Upper lobe of left lung (tissue), 6 donors: ENCODE measurements around the gene AFAP1. TPM values are rescaled to one million over a fixed set of nuclear protein-coding genes. Genes with fewer than 3 reads are reported as not detected.
A peak's percentile ranks its signal among the peaks of the same experiment; 100 is the strongest.

Experiments used
- ATAC-seq, 2 donors: fragments of 200-7000 bp; cut with Tn5 transposase; one replicate each; pipeline ENCODE4 v1.9.1; 2022; ENCODE audit warnings: mild to moderate bottlenecking in 2 of 2, moderate library complexity in 2 of 2; ENCODE audit not compliant: low FRiP score in 2 of 2
- DNase-seq, 2 donors: peaks; one replicate each; pipeline ENCODE4 v3.0.0-alpha.2; 2019 to 2020
- H3K27ac ChIP-seq, 4 donors: fragments of 200-600 bp; sonication (generic); one replicate each; pipeline ENCODE4 v1.5.1; 2016 to 2019
- H3K27me3 ChIP-seq, 4 donors: fragments of 200-600 bp; sonication (generic); one replicate each; pipeline ENCODE4 v1.5.1; 2017 to 2019
- H3K36me3 ChIP-seq, 4 donors: fragments of 200-600 bp; sonication (generic); one replicate each; pipeline ENCODE4 v1.5.1; 2016 to 2019
- H3K4me1 ChIP-seq, 4 donors: fragments of 200-600 bp; sonication (generic); one replicate each; pipeline ENCODE4 v1.5.1; 2018 to 2019
- H3K4me3 ChIP-seq, 4 donors: fragments of 200-600 bp; sonication (generic); one replicate each; pipeline ENCODE4 v1.5.1; 2017 to 2019; ENCODE audit warnings: mild to moderate bottlenecking in 2 of 4, moderate library complexity in 1 of 4
- H3K9me3 ChIP-seq, 4 donors: fragments of 200-600 bp; sonication (generic); one replicate each; pipeline ENCODE4 v1.5.1; 2018 to 2019
- EP300 ChIP-seq, 4 donors: sonication (generic); formaldehyde crosslinking; IDR thresholded peaks; one replicate each; pipeline ENCODE4 v1.5.1; 2017; ENCODE audit warnings: antibody characterized with exemption in 4 of 4, control low read depth in 2 of 4
- POLR2A ChIP-seq, 4 donors: fragments of 450-650 bp; IDR thresholded peaks; one replicate each; pipeline ENCODE4 v1.5.1; 2016 to 2017; ENCODE audit warnings: antibody characterized with exemption in 4 of 4, mild to moderate bottlenecking in 2 of 4
- POLR2AphosphoS5 ChIP-seq, 2 donors: sonication (generic); formaldehyde crosslinking; IDR thresholded peaks; one replicate each; pipeline ENCODE4 v1.5.1; 2017; ENCODE audit warnings: antibody characterized with exemption in 2 of 2
- WGBS, 2 donors: methylation state at CpG; one replicate each; pipeline ENCODE4 v1.1.5; 2017 to 2018; 5-methylcytosine and 5-hydroxymethylcytosine counted together
- total RNA-seq, 6 donors: library from RNA; depleted of rRNA in 4 of 6; stranded (reverse); fragments of >200 nt in 4 of 6; gene quantifications; one replicate each; pipeline versions ENCODE4 v1.1.0 to v1.2.1, GENCODE V29; 2016 to 2021
- TF ChIP-seq, protein P1 (sequence below), 6 experiments: fragments of 450-650 bp in 4 of 6; fragments of 200-600 bp in 2 of 6; sonication (generic) in 2 of 6; IDR thresholded peaks; one replicate each; pipeline ENCODE4 v1.5.1; 2016 to 2019; ENCODE audit warnings: antibody characterized with exemption in 6 of 6
- donor health status: DM: no; HTN: no; CAD: no; lungs with moderate emphysema.
- donor health status: DM: no; HTN: yes; CAD: no; lungs with severe emphysema.

The AFAP1 gene
- total RNA-seq, 6 donors from 2014 or later, result 10.9 to 26.7 (median 19.2) TPM

DNA sequence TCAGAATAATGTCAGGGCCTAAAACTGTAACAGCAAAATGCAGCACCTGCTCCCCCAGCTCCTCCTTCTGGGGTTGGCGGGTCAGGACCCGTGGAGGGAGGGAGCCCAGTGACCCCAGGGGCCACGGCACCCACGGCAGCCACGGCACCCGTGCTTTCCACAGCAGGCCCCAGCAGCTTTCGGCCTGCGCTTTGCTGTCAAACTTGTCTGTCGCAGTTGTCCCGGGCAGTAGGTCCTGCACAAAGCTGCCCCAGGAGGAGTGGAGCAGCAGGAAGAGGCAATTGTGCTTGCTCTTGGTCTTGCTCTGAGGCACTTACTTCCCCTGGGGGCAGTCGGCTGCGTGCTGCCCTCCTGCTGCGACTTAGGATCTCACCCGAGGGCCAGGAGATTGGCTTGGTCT, 183.6 kb downstream of the AFAP1 start:
- DNase-seq, result no peak
- H3K4me1 ChIP-seq, result no peaks in the 10 kb centered on the region
- H3K27ac ChIP-seq, result no peak overlapping the region
- 88% methylated on average over 8 of the region's 14 CpGs; no CpG with 5 or more reads in 1 of the 2 donors for WGBS, 2 donors
- TF ChIP-seq POLR2A (IDR thresholded peaks at IDR 0.05) (no peak), EP300 (IDR thresholded peaks at IDR 0.05) (no peak), POLR2AphosphoS5 (IDR thresholded peaks at IDR 0.05) (no peak)
- TF ChIP-seq, protein P1, sequence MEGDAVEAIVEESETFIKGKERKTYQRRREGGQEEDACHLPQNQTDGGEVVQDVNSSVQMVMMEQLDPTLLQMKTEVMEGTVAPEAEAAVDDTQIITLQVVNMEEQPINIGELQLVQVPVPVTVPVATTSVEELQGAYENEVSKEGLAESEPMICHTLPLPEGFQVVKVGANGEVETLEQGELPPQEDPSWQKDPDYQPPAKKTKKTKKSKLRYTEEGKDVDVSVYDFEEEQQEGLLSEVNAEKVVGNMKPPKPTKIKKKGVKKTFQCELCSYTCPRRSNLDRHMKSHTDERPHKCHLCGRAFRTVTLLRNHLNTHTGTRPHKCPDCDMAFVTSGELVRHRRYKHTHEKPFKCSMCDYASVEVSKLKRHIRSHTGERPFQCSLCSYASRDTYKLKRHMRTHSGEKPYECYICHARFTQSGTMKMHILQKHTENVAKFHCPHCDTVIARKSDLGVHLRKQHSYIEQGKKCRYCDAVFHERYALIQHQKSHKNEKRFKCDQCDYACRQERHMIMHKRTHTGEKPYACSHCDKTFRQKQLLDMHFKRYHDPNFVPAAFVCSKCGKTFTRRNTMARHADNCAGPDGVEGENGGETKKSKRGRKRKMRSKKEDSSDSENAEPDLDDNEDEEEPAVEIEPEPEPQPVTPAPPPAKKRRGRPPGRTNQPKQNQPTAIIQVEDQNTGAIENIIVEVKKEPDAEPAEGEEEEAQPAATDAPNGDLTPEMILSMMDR (IDR thresholded peaks at IDR 0.05), result no peak
- no peaks in the 10 kb centered on the region for H3K9me3 ChIP-seq
- ATAC-seq, result no peak
- H3K4me3 ChIP-seq, result no peak overlapping the region
- no peaks in the 10 kb centered on the region for H3K36me3 ChIP-seq
- no peaks in the 10 kb centered on the region for H3K27me3 ChIP-seq

DNA sequence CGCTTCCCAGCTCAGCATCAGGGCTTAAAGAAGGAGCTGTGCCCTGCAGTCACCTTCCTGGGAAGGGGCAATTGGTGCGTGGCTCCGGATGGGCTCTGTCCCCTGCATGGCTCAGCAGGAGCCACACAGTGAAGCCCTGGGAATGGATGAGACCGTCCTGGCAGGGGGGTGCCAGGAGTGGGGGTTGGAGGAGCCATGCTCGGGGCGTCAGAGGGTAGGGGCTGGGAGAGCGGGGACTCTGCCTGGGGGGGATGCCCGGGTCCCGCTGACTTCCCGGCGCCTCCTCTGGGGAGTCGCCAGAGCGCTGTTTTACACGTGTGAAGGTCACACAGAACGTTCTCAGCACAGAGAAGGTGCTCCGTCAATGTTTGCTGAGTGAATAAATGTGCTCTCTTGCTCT, 184.1 kb downstream of the AFAP1 start:
- Histone ChIP-seq H3K9me3 (no peaks in the 10 kb centered on the region), H3K4me1 (no peaks in the 10 kb centered on the region), H3K27me3 (no peaks in the 10 kb centered on the region), H3K27ac (no peak overlapping the region), H3K4me3 (no peak overlapping the region), H3K36me3 (no peaks in the 10 kb centered on the region)
- ATAC-seq (no peak), DNase-seq (no peak)
- 88 to 89% methylated on average over 12 to 15 of the region's 16 CpGs for WGBS, 2 donors
- no peak for TF ChIP-seq POLR2A (IDR thresholded peaks at IDR 0.05)
- TF ChIP-seq, protein P1 (IDR thresholded peaks at IDR 0.05), result no peak
- TF ChIP-seq EP300 (IDR thresholded peaks at IDR 0.05), result no peak
- TF ChIP-seq POLR2AphosphoS5 (IDR thresholded peaks at IDR 0.05), result no peak

DNA sequence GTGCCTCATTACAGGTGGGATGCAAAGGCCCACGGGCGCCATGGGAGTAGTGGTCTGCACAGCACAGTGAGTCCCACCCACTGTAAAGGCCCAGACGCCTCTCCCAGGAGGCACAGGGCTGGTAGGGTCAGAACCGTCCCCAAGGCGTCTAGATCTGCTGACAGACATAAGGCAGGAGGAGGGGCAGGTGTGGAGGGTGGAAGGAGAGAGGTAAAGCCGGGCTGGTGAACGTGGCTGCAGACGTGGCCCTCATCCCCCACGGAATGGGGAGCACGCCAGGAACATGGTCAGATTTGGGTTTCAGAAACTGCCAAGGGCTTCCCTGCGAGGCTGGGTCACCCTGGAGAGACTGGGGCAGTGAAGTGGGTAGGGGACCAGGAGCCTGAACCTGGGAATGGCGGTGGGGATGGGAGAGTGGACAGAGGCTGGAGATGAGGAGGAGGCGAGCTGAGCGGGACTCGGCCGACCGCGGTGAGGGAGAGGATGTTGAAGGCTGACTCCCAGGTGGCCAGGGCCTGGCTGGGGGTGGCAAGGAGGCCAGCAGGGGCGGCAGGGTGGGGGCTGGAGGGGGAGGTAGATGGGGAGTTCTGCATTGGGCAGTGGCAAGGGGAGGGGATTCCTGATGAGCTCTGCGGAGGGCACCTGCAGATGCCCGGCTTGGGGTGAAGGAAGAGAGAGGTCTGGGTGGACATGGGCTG, 184.9 kb downstream of the AFAP1 start:
- H3K36me3 ChIP-seq, result no peaks in the 10 kb centered on the region
- no peak for ATAC-seq
- no peaks in the 10 kb centered on the region for H3K27me3 ChIP-seq
- WGBS, 2 donors, result 86 to 90% methylated on average over 19 to 20 of the region's 21 CpGs
- H3K9me3 ChIP-seq, result no peaks in the 10 kb centered on the region
- no peak for TF ChIP-seq POLR2A (IDR thresholded peaks at IDR 0.05)
- H3K27ac ChIP-seq, result no peak overlapping the region
- no peak overlapping the region for H3K4me3 ChIP-seq
- DNase-seq, result no peak
- H3K4me1 ChIP-seq, result peaks cover 0 to 6% (median 0%) of the 10 kb centered on the region in 4 donors

DNA sequence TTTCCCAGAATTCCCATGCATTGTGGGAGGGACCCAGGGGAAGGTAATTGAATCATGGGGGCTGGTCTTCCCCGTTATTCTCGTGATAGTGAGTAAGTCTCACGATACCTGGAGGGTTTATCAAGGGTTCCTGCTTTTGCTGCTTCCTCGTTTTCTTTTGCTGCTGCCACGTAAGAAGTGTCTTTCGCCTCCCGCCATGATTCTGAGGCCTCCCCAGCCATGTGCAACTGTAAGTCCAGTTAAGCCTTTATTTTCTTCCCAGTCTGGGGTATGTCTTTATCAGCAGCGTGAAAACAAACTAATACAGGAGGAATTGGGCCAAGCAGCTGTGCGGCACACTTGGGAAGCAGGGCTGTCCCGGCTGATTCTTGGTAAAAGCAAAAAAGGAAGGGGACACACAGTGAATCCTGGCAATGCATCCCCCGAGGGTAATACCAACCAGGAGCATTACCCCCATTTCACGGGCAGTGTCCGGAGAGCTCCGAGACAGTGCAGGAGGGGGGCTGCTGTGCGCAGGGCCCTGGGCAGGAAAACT, 185.7 kb downstream of the AFAP1 start:
- ATAC-seq (no peak), DNase-seq (no peak)
- 83 to 89% methylated on average over 15 of the region's 15 CpGs for WGBS, 2 donors
- no peak overlapping the region for H3K27ac ChIP-seq
- H3K27me3 ChIP-seq, result no peaks in the 10 kb centered on the region
- TF ChIP-seq EP300 (IDR thresholded peaks at IDR 0.05) (no peak), POLR2A (IDR thresholded peaks at IDR 0.05) (no peak), POLR2AphosphoS5 (IDR thresholded peaks at IDR 0.05) (no peak)
- TF ChIP-seq, protein P1 (IDR thresholded peaks at IDR 0.05), result no peak
- no peak overlapping the region for H3K4me3 ChIP-seq
- peaks cover 0 to 10% (median 0%) of the 10 kb centered on the region in 4 donors for H3K4me1 ChIP-seq
- no peaks in the 10 kb centered on the region for H3K36me3 ChIP-seq
- H3K9me3 ChIP-seq, result no peaks in the 10 kb centered on the region

DNA sequence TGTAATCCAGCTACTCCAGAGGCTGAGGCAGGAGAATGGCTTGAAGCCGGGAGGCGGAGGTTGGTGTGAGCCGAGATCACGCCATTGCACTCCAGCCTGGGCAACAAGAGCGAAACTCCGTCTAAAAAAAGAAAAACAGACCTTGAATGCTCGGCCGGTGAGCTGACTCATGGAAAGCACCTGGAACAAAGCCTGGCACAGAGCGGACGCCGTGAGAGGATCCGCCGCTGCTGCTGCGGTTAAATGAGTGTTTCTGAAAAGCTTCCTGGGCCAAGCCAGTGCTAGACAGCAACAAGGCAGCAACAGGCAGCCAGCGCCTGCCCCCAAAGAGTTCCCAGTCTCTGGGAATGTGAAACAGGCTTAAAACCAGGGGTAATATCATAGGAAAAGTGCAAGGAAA, 186.4 kb downstream of the AFAP1 start:
- Histone ChIP-seq H3K27me3 (no peaks in the 10 kb centered on the region), H3K27ac (no peak overlapping the region), H3K36me3 (no peaks in the 10 kb centered on the region), H3K4me3 (no peak overlapping the region), H3K9me3 (no peaks in the 10 kb centered on the region), H3K4me1 (peaks cover 0 to 10% (median 0%) of the 10 kb centered on the region in 4 donors)
- whole genome bisulfite sequencing, 2 donors, result 80 to 82% methylated on average over 15 of the region's 15 CpGs
- ATAC-seq (no peak), DNase-seq (peak in 1 of 2 donors; percentile 42)
- TF ChIP-seq, protein P1 (IDR thresholded peaks at IDR 0.05), result no peak
- no peak for TF ChIP-seq EP300 (IDR thresholded peaks at IDR 0.05)
- TF ChIP-seq POLR2A (IDR thresholded peaks at IDR 0.05), result no peak
- TF ChIP-seq POLR2AphosphoS5 (IDR thresholded peaks at IDR 0.05), result no peak
